CD4-positive, alpha-beta T cell (primary cell): ENCODE results near the gene OR5H6. TPM values are rescaled to one million over a fixed set of nuclear protein-coding genes. Genes with fewer than 3 reads are reported as not detected.

ENCODE experiments used
- ATAC-seq: fragments of 200-7000 bp; cut with Tn5 transposase; one replicate; pipeline ENCODE4 v1.10.0; 2022; ENCODE audit warnings: mild to moderate bottlenecking; ENCODE audit not compliant: poor library complexity
- CTCF ChIA-PET: fragments of 350-600 bp; sonication (Branson Sonifier 250); formaldehyde crosslinking; loops from one replicate; lab custom pipeline; 2021; ENCODE audit warnings: antibody characterized with exemption, inconsistent platforms; lab: Charles Lee
- POLR2A ChIA-PET: fragments of 350-600 bp; sonication (Branson Sonifier 250); formaldehyde crosslinking; loops from one replicate; lab custom pipeline; 2021; ENCODE audit warnings: antibody characterized with exemption, inconsistent platforms; lab: Charles Lee
- DNase-seq, 14 experiments: peaks; one replicate each; pipeline ENCODE4 v3.0.0-alpha.2; 2013 to 2020; ENCODE audit warnings: mixed read lengths in 2 of 14
- H3K27ac ChIP-seq, 2 donors: one replicate each; pipeline versions ENCODE4 v1.5.1 to v1.7.0; 2013; ENCODE audit warnings: low read length in 2 of 2, low read depth in 1 of 2, mild to moderate bottlenecking in 1 of 2
- H3K27me3 ChIP-seq, 2 experiments: 1 replicate in 1 of 2; 2 replicates in 1 of 2; pipeline versions ENCODE4 v1.6.1 to v1.7.0; 2013; ENCODE audit warnings: low read length in 2 of 2, control low read depth in 1 of 2, mild to moderate bottlenecking in 1 of 2, moderate library complexity in 1 of 2; ENCODE audit not compliant: insufficient read depth in 2 of 2, control insufficient read depth in 1 of 2
- H3K36me3 ChIP-seq: one replicate; pipeline ENCODE4 v1.6.1; 2013; ENCODE audit warnings: low read length, control low read depth; ENCODE audit not compliant: insufficient read depth
- H3K4me1 ChIP-seq: one replicate; pipeline ENCODE4 v1.6.1; 2013; ENCODE audit warnings: low read length, control low read depth; ENCODE audit not compliant: insufficient read depth
- H3K4me3 ChIP-seq: one replicate; pipeline ENCODE4 v1.5.1; 2013; ENCODE audit warnings: mild to moderate bottlenecking, low read length, moderate library complexity
- H3K9me3 ChIP-seq, 2 experiments: 1 replicate in 1 of 2; 2 replicates in 1 of 2; pipeline versions ENCODE4 v1.6.1 to v1.7.0; 2013; ENCODE audit warnings: low read length in 2 of 2, mild to moderate bottlenecking in 2 of 2, control low read depth in 1 of 2, moderate library complexity in 1 of 2; ENCODE audit not compliant: control insufficient read depth in 1 of 2, insufficient read depth in 1 of 2
- H3K27ac Mint-ChIP-seq: one replicate; pipeline ENCODE4 v1.8.0; 2020; ENCODE audit warnings: mixed read lengths
- H3K27me3 Mint-ChIP-seq: one replicate; pipeline ENCODE4 v1.8.0; 2021; ENCODE audit warnings: mixed read lengths
- H3K36me3 Mint-ChIP-seq: one replicate; pipeline ENCODE4 v1.8.0; 2021; ENCODE audit warnings: low read depth, mixed read lengths
- H3K4me1 Mint-ChIP-seq: one replicate; pipeline ENCODE4 v1.8.0; 2021; ENCODE audit warnings: low read depth, mixed read lengths
- H3K4me3 Mint-ChIP-seq: one replicate; pipeline ENCODE4 v1.8.0; 2020; ENCODE audit warnings: mild to moderate bottlenecking, mixed read lengths
- H3K9me3 Mint-ChIP-seq: one replicate; pipeline ENCODE4 v1.8.0; 2020; ENCODE audit warnings: mixed read lengths
- intact Hi-C, 2 experiments: fragments of 100-400 bp; cut with DNase I in 1 of 2; cut with micrococcal nuclease in 1 of 2; formaldehyde crosslinking; loops; one replicate each; pipeline versions ENCODE4 v1.15.1 to v1.9.0; 2023 to 2025; cut with DNase I, micrococcal nuclease
- total RNA-seq, 174 experiments: library from RNA in 2 of 174; stranded (reverse) in 2 of 174; gene quantifications; one replicate each; pipeline ENCODE4 v1.2.3 and lab custom pipeline; 2021 to 2026
- TF ChIP-seq, protein P1 (sequence below): fragments of 200-600 bp; IDR thresholded peaks from one replicate; pipeline ENCODE4 v1.8.0; 2022; ENCODE audit warnings: antibody characterized with exemption, mild to moderate bottlenecking

OR5H6 gene
- total RNA-seq, 2 experiments from 2014 or later, result not detected

DNA sequence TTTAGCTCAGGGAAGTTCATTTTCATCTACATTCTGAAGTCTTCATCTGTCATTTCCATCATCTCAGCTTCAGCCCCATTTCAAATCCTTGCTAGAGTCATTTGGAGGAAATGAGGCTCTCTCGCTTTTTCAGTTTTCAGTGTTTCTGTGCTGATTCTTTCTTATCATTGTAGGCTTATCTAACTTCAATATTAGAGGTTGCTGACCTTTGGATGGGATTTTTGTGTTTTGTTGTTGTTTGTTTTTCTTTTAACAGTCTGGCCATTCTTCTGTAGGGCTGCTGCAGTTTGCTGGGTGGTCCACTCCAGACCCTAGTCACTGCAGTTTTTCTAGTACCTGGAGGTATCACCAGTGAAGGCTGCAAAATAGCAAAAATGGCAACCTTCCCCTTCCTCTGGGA lies 26.9 kb downstream of the OR5H6 start:
- H3K4me3 Mint-ChIP-seq, result no peak overlapping the region
- ChIA-PET POLR2A (no interaction called here), CTCF (no interaction called here)
- Histone ChIP-seq H3K4me1 (no peaks in the 10 kb centered on the region), H3K4me3 (no peak overlapping the region), H3K27ac (no peak overlapping the region), H3K27me3 (peaks cover 0 to 3% of the 10 kb centered on the region in 2 experiments), H3K9me3 (peaks cover 0 to 11% of the 10 kb centered on the region in 2 experiments), H3K36me3 (no peaks in the 10 kb centered on the region)
- no peaks in the 10 kb centered on the region for H3K36me3 Mint-ChIP-seq
- no peaks in the 10 kb centered on the region for H3K4me1 Mint-ChIP-seq
- peaks cover 32% of the 10 kb centered on the region for H3K27me3 Mint-ChIP-seq
- no peak overlapping the region for H3K27ac Mint-ChIP-seq
- H3K9me3 Mint-ChIP-seq, result no peaks in the 10 kb centered on the region
- TF ChIP-seq, protein P1, sequence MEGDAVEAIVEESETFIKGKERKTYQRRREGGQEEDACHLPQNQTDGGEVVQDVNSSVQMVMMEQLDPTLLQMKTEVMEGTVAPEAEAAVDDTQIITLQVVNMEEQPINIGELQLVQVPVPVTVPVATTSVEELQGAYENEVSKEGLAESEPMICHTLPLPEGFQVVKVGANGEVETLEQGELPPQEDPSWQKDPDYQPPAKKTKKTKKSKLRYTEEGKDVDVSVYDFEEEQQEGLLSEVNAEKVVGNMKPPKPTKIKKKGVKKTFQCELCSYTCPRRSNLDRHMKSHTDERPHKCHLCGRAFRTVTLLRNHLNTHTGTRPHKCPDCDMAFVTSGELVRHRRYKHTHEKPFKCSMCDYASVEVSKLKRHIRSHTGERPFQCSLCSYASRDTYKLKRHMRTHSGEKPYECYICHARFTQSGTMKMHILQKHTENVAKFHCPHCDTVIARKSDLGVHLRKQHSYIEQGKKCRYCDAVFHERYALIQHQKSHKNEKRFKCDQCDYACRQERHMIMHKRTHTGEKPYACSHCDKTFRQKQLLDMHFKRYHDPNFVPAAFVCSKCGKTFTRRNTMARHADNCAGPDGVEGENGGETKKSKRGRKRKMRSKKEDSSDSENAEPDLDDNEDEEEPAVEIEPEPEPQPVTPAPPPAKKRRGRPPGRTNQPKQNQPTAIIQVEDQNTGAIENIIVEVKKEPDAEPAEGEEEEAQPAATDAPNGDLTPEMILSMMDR, result no peak
- intact Hi-C loops, result no loop called here
- no peak for ATAC-seq
- DNase-seq, result no peak

DNA sequence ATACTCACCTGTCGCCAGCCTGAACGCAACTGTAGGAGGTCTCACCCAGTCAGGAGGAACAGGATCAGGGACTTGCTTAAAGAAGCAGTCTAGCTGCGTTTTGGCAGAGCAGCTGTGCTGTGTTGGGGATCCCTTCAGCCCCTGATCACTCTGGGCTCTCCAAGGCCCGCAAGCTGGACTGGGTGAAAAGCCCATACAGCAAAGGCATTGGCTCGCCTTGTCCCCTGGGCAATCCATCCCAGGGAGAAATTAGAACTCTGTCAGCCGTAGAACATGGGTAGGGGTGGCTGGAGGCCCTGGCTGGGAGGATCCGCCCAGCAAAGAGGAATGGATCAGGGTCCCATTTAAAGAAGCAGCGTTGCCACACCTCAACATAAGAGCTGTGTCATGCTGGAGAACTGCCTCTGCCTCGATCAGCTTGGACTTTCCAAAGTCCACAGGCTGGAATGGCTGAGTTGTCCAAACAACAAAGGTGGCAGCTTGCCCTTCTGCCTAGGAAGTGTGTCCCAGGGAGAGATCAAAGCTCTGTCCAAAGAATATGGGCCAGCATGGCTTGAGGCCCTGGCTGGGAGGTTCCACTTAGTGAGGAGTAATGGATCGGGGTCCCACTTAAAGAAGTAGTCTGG lies 27.4 kb downstream of the OR5H6 start:
- H3K4me1 ChIP-seq, result no peaks in the 10 kb centered on the region
- H3K9me3 Mint-ChIP-seq, result no peaks in the 10 kb centered on the region
- no peaks in the 10 kb centered on the region for H3K4me1 Mint-ChIP-seq
- no peaks in the 10 kb centered on the region for H3K36me3 Mint-ChIP-seq
- ChIA-PET CTCF (no interaction called here), POLR2A (no interaction called here)
- ATAC-seq (no peak), DNase-seq (no peak)
- TF ChIP-seq, protein P1, result no peak
- no peak overlapping the region for H3K4me3 Mint-ChIP-seq
- no peak overlapping the region for H3K27ac ChIP-seq
- H3K36me3 ChIP-seq, result no peaks in the 10 kb centered on the region
- intact Hi-C loops, result no loop called here
- H3K4me3 ChIP-seq, result no peak overlapping the region
- peaks cover 32% of the 10 kb centered on the region for H3K27me3 Mint-ChIP-seq
- H3K9me3 ChIP-seq, result peaks cover 0 to 11% of the 10 kb centered on the region in 2 experiments
- H3K27me3 ChIP-seq, result peaks cover under 1 to 3% of the 10 kb centered on the region in 2 experiments
- H3K27ac Mint-ChIP-seq, result no peak overlapping the region

Other genes with a start within 250 kb of the OR5H6 start
- not detected for gene GABRR3, start 228.9 kb upstream of the OR5H6 start, total RNA-seq
- gene OR5AC2, start 177.1 kb upstream of the OR5H6 start, total RNA-seq, result not detected
- gene OR5H1, start 133.5 kb upstream of the OR5H6 start, total RNA-seq, result not detected
- not detected for gene OR5H14, start 116.8 kb upstream of the OR5H6 start, total RNA-seq
- not detected for gene OR5H15, start 97.5 kb upstream of the OR5H6 start, total RNA-seq
- not detected for gene OR5H2, start 18.3 kb downstream of the OR5H6 start, total RNA-seq
- gene OR5K4, start 89.6 kb downstream of the OR5H6 start, total RNA-seq, result not detected
- gene OR5K3, start 126.4 kb downstream of the OR5H6 start, total RNA-seq, result not detected
- gene OR5K1, start 199.0 kb downstream of the OR5H6 start, total RNA-seq, result not detected
- not detected for gene OR5K2, start 233.4 kb downstream of the OR5H6 start, total RNA-seq